Nephron (organoid): ENCODE measurements around the gene SLC2A11.

Experiments
- H3K27ac Mint-ChIP-seq, 3 experiments: 2 replicates each; pipeline ENCODE4 v1.8.0; 2020; ENCODE audit warnings: mixed read lengths in 3 of 3, mild to moderate bottlenecking in 2 of 3, moderate library complexity in 1 of 3
- H3K27me3 Mint-ChIP-seq: 2 replicates; pipeline ENCODE4 v1.8.0; 2021; ENCODE audit warnings: low read depth, mild to moderate bottlenecking, moderate library complexity, mixed read lengths
- H3K36me3 Mint-ChIP-seq: 2 replicates; pipeline ENCODE4 v1.8.0; 2020; ENCODE audit warnings: low read depth, mixed read lengths
- H3K4me1 Mint-ChIP-seq: 2 replicates; pipeline ENCODE4 v1.8.0; 2020; ENCODE audit warnings: mixed read lengths
- H3K4me3 Mint-ChIP-seq, 3 experiments: 2 replicates each; pipeline ENCODE4 v1.8.0; 2020; ENCODE audit warnings: mild to moderate bottlenecking in 3 of 3, mixed read lengths in 3 of 3, moderate library complexity in 2 of 3
- H3K9me3 Mint-ChIP-seq: 2 replicates; pipeline ENCODE4 v1.8.0; 2020; ENCODE audit warnings: mixed read lengths
- CTCF ChIP-seq, 3 experiments: fragments of 200-600 bp; sonication (generic); IDR thresholded peaks; one replicate each; pipeline ENCODE4 v1.5.0; 2021; ENCODE audit warnings: antibody characterized with exemption in 3 of 3; ENCODE audit not compliant: unreplicated experiment in 3 of 3

Gene SLC2A11

GRCh38 chr22:23875801-23876200, 18.1 kb downstream of the SLC2A11 start:
- Mint-ChIP-seq H3K36me3 (peaks cover 56% of the 10 kb centered on the region), H3K4me1 (no peaks in the 10 kb centered on the region), H3K27me3 (no peaks in the 10 kb centered on the region), H3K27ac (no peak overlapping the region), H3K4me3 (no peak overlapping the region), H3K9me3 (no peaks in the 10 kb centered on the region)
- TF ChIP-seq CTCF (IDR thresholded peaks at IDR 0.05; ENCODE audit: unreplicated experiment in 3 of 3) = no peak

GRCh38 chr22:23877566-23877965, 19.9 kb downstream of the SLC2A11 start:
- Mint-ChIP-seq H3K9me3 (no peaks in the 10 kb centered on the region), H3K4me3 (no peak overlapping the region), H3K27me3 (no peaks in the 10 kb centered on the region), H3K27ac (peak overlapping the region in 1 of 3 experiments; percentile 81), H3K4me1 (no peaks in the 10 kb centered on the region), H3K36me3 (peaks cover 70% of the 10 kb centered on the region)
- TF ChIP-seq CTCF (IDR thresholded peaks at IDR 0.05; ENCODE audit: unreplicated experiment in 3 of 3) = no peak

- H3K4me1 Mint-ChIP-seq = no peaks in the 10 kb centered on the region
- H3K4me3 Mint-ChIP-seq = no peak overlapping the region
Observed at GRCh38 chr22:23878219-23878618, 20.5 kb downstream of the SLC2A11 start.

GRCh38 chr22:23882370-23882769, 24.7 kb downstream of the SLC2A11 start:
- H3K4me1 Mint-ChIP-seq = no peaks in the 10 kb centered on the region
- no peak for TF ChIP-seq CTCF (IDR thresholded peaks at IDR 0.05; ENCODE audit: unreplicated experiment in 3 of 3)
- H3K36me3 Mint-ChIP-seq = peaks cover 57% of the 10 kb centered on the region
- H3K9me3 Mint-ChIP-seq = no peaks in the 10 kb centered on the region
- no peak overlapping the region for H3K4me3 Mint-ChIP-seq
- H3K27me3 Mint-ChIP-seq = no peaks in the 10 kb centered on the region
- H3K27ac Mint-ChIP-seq = no peak overlapping the region

More at GRCh38 chr22:23878219-23878618, 20.5 kb downstream of the SLC2A11 start:
- Mint-ChIP-seq H3K27ac (peak overlapping the region in 1 of 3 experiments; percentile 81), H3K27me3 (no peaks in the 10 kb centered on the region), H3K36me3 (peaks cover 70% of the 10 kb centered on the region), H3K9me3 (no peaks in the 10 kb centered on the region)
- no peak for TF ChIP-seq CTCF (IDR thresholded peaks at IDR 0.05; ENCODE audit: unreplicated experiment in 3 of 3)

- H3K27me3 Mint-ChIP-seq = no peaks in the 10 kb centered on the region
- no peak overlapping the region for H3K4me3 Mint-ChIP-seq
- H3K27ac Mint-ChIP-seq = no peak overlapping the region
- H3K4me1 Mint-ChIP-seq = no peaks in the 10 kb centered on the region
- no peaks in the 10 kb centered on the region for H3K9me3 Mint-ChIP-seq
- H3K36me3 Mint-ChIP-seq = peaks cover 46% of the 10 kb centered on the region
- no peak for TF ChIP-seq CTCF (IDR thresholded peaks at IDR 0.05; ENCODE audit: unreplicated experiment in 3 of 3)
Observed at GRCh38 chr22:23883658-23884057, 26.0 kb downstream of the SLC2A11 start.

- Mint-ChIP-seq H3K27me3 (no peaks in the 10 kb centered on the region), H3K4me1 (no peaks in the 10 kb centered on the region), H3K9me3 (no peaks in the 10 kb centered on the region), H3K27ac (no peak overlapping the region), H3K36me3 (peaks cover 44% of the 10 kb centered on the region), H3K4me3 (no peak overlapping the region)
- TF ChIP-seq CTCF (IDR thresholded peaks at IDR 0.05; ENCODE audit: unreplicated experiment in 3 of 3) = no peak
Observed at GRCh38 chr22:23884140-23884539, 26.5 kb downstream of the SLC2A11 start.
